Neural cell (in vitro differentiated cells): ENCODE results near the gene OR4K5.

Source experiments
- CTCF ChIP-seq: fragments of 450-650 bp; IDR thresholded peaks from 2 replicates; pipeline ENCODE4 v1.5.1; 2014; ENCODE audit warnings: antibody characterized with exemption, mild to moderate bottlenecking, moderate library complexity; ENCODE audit not compliant: poor library complexity, severe bottlenecking
- EP300 ChIP-seq: fragments of 450-650 bp; conservative IDR thresholded peaks from 2 replicates; pipeline ENCODE4 v1.6.1; 2014; ENCODE audit warnings: antibody characterized with exemption, mild to moderate bottlenecking, moderate library complexity; ENCODE audit not compliant: poor library complexity, severe bottlenecking
- EZH2 ChIP-seq: fragments of 200-600, 300-800 bp; shearing (Covaris generic), sonication (generic); IDR thresholded peaks from 2 replicates; pipeline ENCODE4 v1.6.1; 2014; ENCODE audit warnings: antibody characterized with exemption, low read length, borderline replicate concordance, mild to moderate bottlenecking; ENCODE audit not compliant: insufficient read depth, poor library complexity, severe bottlenecking
- POLR2AphosphoS5 ChIP-seq: IDR thresholded peaks from 2 replicates; pipeline ENCODE4 v1.6.1; 2012
- REST ChIP-seq: IDR thresholded peaks from 2 replicates; pipeline ENCODE4 v1.6.1; 2012; ENCODE audit warnings: borderline replicate concordance

GRCh38 chr14:19930617-19931016 lies 10.2 kb downstream of the OR4K5 start, which contains the start of gene OR4K1:
- TF ChIP-seq EP300 (no peak), POLR2AphosphoS5 (no peak), CTCF (no peak), REST (no peak), EZH2 (no peak)
